GM21723 (cell line): ENCODE results near the gene SPAG9.

ENCODE experiments used
- ATAC-seq: cut with Tn5 transposase; IDR thresholded peaks from one replicate; pipeline ENCODE4 v1.9.1; 2021; ENCODE audit warnings: mild to moderate bottlenecking, moderate library complexity; ENCODE audit not compliant: unreplicated experiment

Gene SPAG9

GRCh38 chr17:51050291-51051033 is 70.2 kb downstream of the SPAG9 start:
- ATAC-seq = peak; percentile 85

- ATAC-seq = no peak
Measured at GRCh38 chr17:51046514-51047384, 73.9 kb downstream of the SPAG9 start.

- no peak for ATAC-seq
Measured at GRCh38 chr17:51046046-51046445, 74.6 kb downstream of the SPAG9 start.

- no peak for ATAC-seq
Measured at GRCh38 chr17:51045621-51046020, 75.0 kb downstream of the SPAG9 start.

GRCh38 chr17:51044976-51045375 is 75.7 kb downstream of the SPAG9 start:
- no peak for ATAC-seq

GRCh38 chr17:51036084-51036483 is 84.6 kb downstream of the SPAG9 start:
- ATAC-seq = no peak

- no peak for ATAC-seq
Measured at GRCh38 chr17:51035431-51035830, 85.2 kb downstream of the SPAG9 start.

- ATAC-seq = no peak
Measured at GRCh38 chr17:51034800-51035199, 85.9 kb downstream of the SPAG9 start.

GRCh38 chr17:51032850-51033249 is 87.8 kb downstream of the SPAG9 start:
- ATAC-seq = no peak

GRCh38 chr17:51029568-51030463 is 90.9 kb downstream of the SPAG9 start:
- ATAC-seq = peak; percentile 61

- ATAC-seq = no peak
Measured at GRCh38 chr17:51029142-51029541, 91.5 kb downstream of the SPAG9 start.

- no peak for ATAC-seq
Measured at GRCh38 chr17:51028176-51028863, 92.3 kb downstream of the SPAG9 start.

GRCh38 chr17:51018541-51018940 is 102.1 kb downstream of the SPAG9 start:
- no peak for ATAC-seq

GRCh38 chr17:51017270-51017669 is 103.4 kb downstream of the SPAG9 start:
- no peak for ATAC-seq

- no peak for ATAC-seq
Measured at GRCh38 chr17:51016099-51016498, 104.6 kb downstream of the SPAG9 start.

- ATAC-seq = no peak
Measured at GRCh38 chr17:51015145-51015558, 105.5 kb downstream of the SPAG9 start.

GRCh38 chr17:51014129-51014528 is 106.5 kb downstream of the SPAG9 start:
- ATAC-seq = no peak

GRCh38 chr17:51013322-51013721 is 107.3 kb downstream of the SPAG9 start:
- ATAC-seq = no peak

GRCh38 chr17:51012538-51012937 is 108.1 kb downstream of the SPAG9 start:
- no peak for ATAC-seq

GRCh38 chr17:51010173-51010675 is 110.4 kb downstream of the SPAG9 start:
- ATAC-seq = no peak
